IMR-90 (cell line): ENCODE measurements around the gene DYNLRB1. TPM values are rescaled to one million over a fixed set of nuclear protein-coding genes. Genes with fewer than 3 reads are reported as not detected.

Experiments
- ATAC-seq: fragments of 200-7000 bp; cut with Tn5 transposase; 2 replicates; pipeline ENCODE4 v1.9.1; 2020; ENCODE audit warnings: low read depth, mild to moderate bottlenecking, moderate library complexity
- BruUV-seq: library from RNA; stranded (reverse); fragments of 400-500 nt; replicated peaks from 2 replicates; lab custom pipeline; 2021; lab: Mats Ljungman, UMichigan
- CTCF ChIA-PET: fragments of 300-600 bp; formaldehyde crosslinking; extraction: SDS; loops from one replicate; lab custom pipeline; 2021; ENCODE audit warnings: antibody characterized with exemption; lab: Yijun Ruan, JAX
- POLR2A ChIA-PET: fragments of 300-600 bp; sonication (Branson Sonifier 250); formaldehyde crosslinking; loops from one replicate; lab custom pipeline; 2022; ENCODE audit warnings: antibody characterized with exemption; ENCODE audit not compliant: unreplicated experiment; lab: Charles Lee
- DNase-seq: peaks from one replicate; pipeline ENCODE4 v3.0.0; 2013
- H2AFZ ChIP-seq: replicated peaks from 2 replicates; pipeline ENCODE3; 2013; ENCODE audit warnings: low read length, mild to moderate bottlenecking; ENCODE audit not compliant: poor library complexity
- H2AK5ac ChIP-seq: 2 replicates; pipeline ENCODE4 v1.6.1; 2013; ENCODE audit warnings: low read depth, low read length, inconsistent platforms
- H2AK9ac ChIP-seq: replicated peaks from 2 replicates; pipeline ENCODE3; 2013; ENCODE audit warnings: mild to moderate bottlenecking, low read depth, low read length, moderate library complexity; ENCODE audit not compliant: poor library complexity
- H2BK120ac ChIP-seq: 2 replicates; pipeline ENCODE4 v1.6.1; 2013; ENCODE audit warnings: low read depth, low read length, inconsistent platforms
- H2BK15ac ChIP-seq: 3 replicates; pipeline ENCODE4 v1.6.1; 2013; ENCODE audit warnings: low read depth, low read length, inconsistent platforms
- H2BK20ac ChIP-seq: 2 replicates; pipeline ENCODE4 v1.6.1; 2013; ENCODE audit warnings: low read depth, mild to moderate bottlenecking, inconsistent platforms, low read length, moderate library complexity
- H2BK5ac ChIP-seq: 2 replicates; pipeline ENCODE4 v1.6.1; 2013; ENCODE audit warnings: mild to moderate bottlenecking, low read depth, low read length, inconsistent platforms; ENCODE audit not compliant: poor library complexity, severe bottlenecking
- H3K14ac ChIP-seq: replicated peaks from 2 replicates; pipeline ENCODE4 v1.6.1; 2013; ENCODE audit warnings: low read depth, low read length, inconsistent platforms
- H3K18ac ChIP-seq: 2 replicates; pipeline ENCODE4 v1.6.1; 2013; ENCODE audit warnings: low read depth, low read length, control low read depth
- H3K23ac ChIP-seq: 2 replicates; pipeline ENCODE4 v1.6.1; 2013; ENCODE audit warnings: low read depth, low read length, inconsistent platforms
- H3K27ac ChIP-seq: 2 replicates; pipeline ENCODE4 v1.5.1; 2013; ENCODE audit warnings: mild to moderate bottlenecking, control low read depth, low read length; ENCODE audit not compliant: insufficient read depth
- H3K27me3 ChIP-seq: 2 replicates; pipeline ENCODE4 v1.6.1; 2013; ENCODE audit warnings: low read length; ENCODE audit not compliant: control insufficient read depth, insufficient read depth
- H3K36me3 ChIP-seq: 2 replicates; pipeline ENCODE4 v1.6.1; 2013; ENCODE audit warnings: low read length, mixed read lengths; ENCODE audit not compliant: control insufficient read depth, insufficient read depth
- H3K4ac ChIP-seq: 2 replicates; pipeline ENCODE4 v1.6.1; 2013; ENCODE audit warnings: low read depth, low read length, inconsistent platforms
- H3K4me1 ChIP-seq: 2 replicates; pipeline ENCODE4 v1.6.1; 2013; ENCODE audit warnings: low read length, mixed read lengths; ENCODE audit not compliant: control insufficient read depth, insufficient read depth
- H3K4me2 ChIP-seq: 2 replicates; pipeline ENCODE4 v1.6.1; 2013; ENCODE audit warnings: low read depth, mild to moderate bottlenecking, control low read depth, low read length, moderate library complexity
- H3K4me3 ChIP-seq: 2 replicates; pipeline ENCODE4 v1.5.1; 2013; ENCODE audit warnings: low read depth, mild to moderate bottlenecking, control low read depth, low read length, moderate library complexity; ENCODE audit not compliant: insufficient read depth
- H3K56ac ChIP-seq: 2 replicates; pipeline ENCODE4 v1.6.1; 2013; ENCODE audit warnings: low read length, inconsistent platforms; ENCODE audit not compliant: insufficient read depth; ENCODE audit errors: extremely low read depth
- H3K79me1 ChIP-seq, 2 experiments: 2 replicates each; pipeline ENCODE4 v1.6.1; 2013; ENCODE audit warnings: low read length in 2 of 2, inconsistent platforms in 1 of 2, low read depth in 1 of 2
- H3K9ac ChIP-seq: 2 replicates; pipeline ENCODE4 v1.6.1; 2013; ENCODE audit warnings: low read depth, low read length, control low read depth
- H3K9me1 ChIP-seq: 2 replicates; pipeline ENCODE4 v1.6.1; 2013; ENCODE audit warnings: low read length, inconsistent platforms; ENCODE audit not compliant: insufficient read depth
- H3K9me3 ChIP-seq: 2 replicates; pipeline ENCODE4 v1.6.1; 2013; ENCODE audit warnings: low read length; ENCODE audit not compliant: control insufficient read depth, insufficient read depth
- H4K20me1 ChIP-seq: 2 replicates; pipeline ENCODE4 v1.6.1; 2013; ENCODE audit warnings: low read length, inconsistent platforms; ENCODE audit not compliant: insufficient read depth
- H4K5ac ChIP-seq: 2 replicates; pipeline ENCODE4 v1.6.1; 2013; ENCODE audit warnings: mild to moderate bottlenecking, low read depth, low read length, control low read depth
- H4K8ac ChIP-seq, 2 experiments: 2 replicates each; pipeline ENCODE4 v1.6.1; 2013; ENCODE audit warnings: low read depth in 2 of 2, low read length in 2 of 2, control low read depth in 1 of 2, inconsistent platforms in 1 of 2
- H4K91ac ChIP-seq: 2 replicates; pipeline ENCODE4 v1.6.1; 2013; ENCODE audit warnings: low read depth, low read length, inconsistent platforms; ENCODE audit not compliant: insufficient read depth
- BHLHE40 ChIP-seq: fragments of 150-350 bp; IDR thresholded peaks from 2 replicates; pipeline ENCODE4 v1.6.1; 2016; ENCODE audit warnings: mild to moderate bottlenecking, low read depth, low read length
- CEBPB ChIP-seq: IDR thresholded peaks from 2 replicates; pipeline ENCODE4 v1.6.1; 2012; ENCODE audit warnings: low read depth, low read length, improper control_type of control experiment
- CHD1 ChIP-seq: IDR thresholded peaks from 2 replicates; pipeline ENCODE4 v1.6.1; 2012; ENCODE audit warnings: low read depth, low read length, improper control_type of control experiment
- ELK1 ChIP-seq: fragments of 150-350 bp; IDR thresholded peaks from 2 replicates; pipeline ENCODE4 v1.6.1; 2016; ENCODE audit warnings: low read depth, mild to moderate bottlenecking, low read length, moderate library complexity, borderline replicate concordance
- FOS ChIP-seq: fragments of 150-350 bp; IDR thresholded peaks from 2 replicates; pipeline ENCODE4 v1.6.1; 2016; ENCODE audit warnings: low read depth, low read length
- MAFK ChIP-seq: IDR thresholded peaks from 2 replicates; pipeline ENCODE4 v1.6.1; 2012; ENCODE audit warnings: low read depth, low read length, improper control_type of control experiment
- MAZ ChIP-seq: IDR thresholded peaks from 2 replicates; pipeline ENCODE4 v1.6.1; 2012; ENCODE audit warnings: low read depth, mild to moderate bottlenecking, low read length, improper control_type of control experiment, moderate library complexity, borderline replicate concordance
- MXI1 ChIP-seq: IDR thresholded peaks from 2 replicates; pipeline ENCODE4 v1.6.1; 2012; ENCODE audit warnings: low read depth, mild to moderate bottlenecking, low read length, moderate library complexity, borderline replicate concordance
- NFE2L2 ChIP-seq: fragments of 150-350 bp; IDR thresholded peaks from 2 replicates; pipeline ENCODE4 v1.6.1; 2016; ENCODE audit warnings: low read depth, mild to moderate bottlenecking, low read length
- POLR2A ChIP-seq: IDR thresholded peaks from 2 replicates; pipeline ENCODE4 v1.6.1; 2012; ENCODE audit warnings: mild to moderate bottlenecking, low read depth, low read length
- RFX5 ChIP-seq: IDR thresholded peaks from 2 replicates; pipeline ENCODE4 v1.8.0; 2012; ENCODE audit warnings: low read depth, mild to moderate bottlenecking, low read length, moderate library complexity
- SMC3 ChIP-seq: fragments of 150-350 bp; IDR thresholded peaks from 2 replicates; pipeline ENCODE4 v1.6.1; 2016; ENCODE audit warnings: low read depth, mild to moderate bottlenecking, antibody characterized with exemption, low read length, moderate library complexity
- USF2 ChIP-seq: fragments of 150-350 bp; IDR thresholded peaks from 2 replicates; pipeline ENCODE4 v1.6.1; 2017; ENCODE audit warnings: mild to moderate bottlenecking, antibody characterized with exemption, low read length, low read depth
- WGBS, 2 experiments: methylation state at CpG; one replicate each; pipeline versions ENCODE4 v1.1.5 to v1.1.7; 2013; ENCODE audit warnings: missing lambda C conversion rate in 2 of 2; ENCODE audit not compliant: insufficient read length in 1 of 2; ENCODE audit errors: extremely low coverage in 2 of 2; 5-methylcytosine and 5-hydroxymethylcytosine counted together
- dilution Hi-C: fragments of 300-500 bp; cut with HindIII; formaldehyde crosslinking; loops from one replicate; pipeline ENCODE4 v1.14.3; 2018; ENCODE audit warnings: low sequenced_read_pairs; ENCODE audit not compliant: unreplicated experiment
- in situ Hi-C: fragments of 300-500 bp; cut with MboI; formaldehyde crosslinking; loops from 3 replicates; pipeline ENCODE4 v1.14.3; 2019; ENCODE audit warnings: low sequenced_read_pairs, inconsistent platforms, mixed read lengths
- intact Hi-C: fragments of 100-400 bp; cut with micrococcal nuclease; formaldehyde crosslinking; loops from 2 replicates; pipeline ENCODE4 v1.10.0; 2022
- polyA plus RNA-seq, 3 experiments: library from polyadenylated mRNA; depleted of rRNA; stranded (reverse); fragments of >200 nt; gene quantifications; 2 replicates each; pipeline ENCODE4 v1.2.3, GENCODE V29; 2012; ENCODE audit warnings: low replicate concordance in 1 of 3
- total RNA-seq: library from RNA; depleted of rRNA; stranded (reverse); fragments of >200 nt; gene quantifications from 2 replicates; pipeline ENCODE4 v1.2.3, GENCODE V29; 2012
- TF ChIP-seq, protein P1 (sequence below): conservative IDR thresholded peaks from 2 replicates; pipeline ENCODE4 v1.5.1; 2012; ENCODE audit warnings: mild to moderate bottlenecking, low read depth, low read length, improper control_type of control experiment

The DYNLRB1 gene
- total and polyA plus RNA-seq, 2 of the 4 experiments (the other 2 are of a cell fraction), result 82.4 to 380 TPM

DNA sequence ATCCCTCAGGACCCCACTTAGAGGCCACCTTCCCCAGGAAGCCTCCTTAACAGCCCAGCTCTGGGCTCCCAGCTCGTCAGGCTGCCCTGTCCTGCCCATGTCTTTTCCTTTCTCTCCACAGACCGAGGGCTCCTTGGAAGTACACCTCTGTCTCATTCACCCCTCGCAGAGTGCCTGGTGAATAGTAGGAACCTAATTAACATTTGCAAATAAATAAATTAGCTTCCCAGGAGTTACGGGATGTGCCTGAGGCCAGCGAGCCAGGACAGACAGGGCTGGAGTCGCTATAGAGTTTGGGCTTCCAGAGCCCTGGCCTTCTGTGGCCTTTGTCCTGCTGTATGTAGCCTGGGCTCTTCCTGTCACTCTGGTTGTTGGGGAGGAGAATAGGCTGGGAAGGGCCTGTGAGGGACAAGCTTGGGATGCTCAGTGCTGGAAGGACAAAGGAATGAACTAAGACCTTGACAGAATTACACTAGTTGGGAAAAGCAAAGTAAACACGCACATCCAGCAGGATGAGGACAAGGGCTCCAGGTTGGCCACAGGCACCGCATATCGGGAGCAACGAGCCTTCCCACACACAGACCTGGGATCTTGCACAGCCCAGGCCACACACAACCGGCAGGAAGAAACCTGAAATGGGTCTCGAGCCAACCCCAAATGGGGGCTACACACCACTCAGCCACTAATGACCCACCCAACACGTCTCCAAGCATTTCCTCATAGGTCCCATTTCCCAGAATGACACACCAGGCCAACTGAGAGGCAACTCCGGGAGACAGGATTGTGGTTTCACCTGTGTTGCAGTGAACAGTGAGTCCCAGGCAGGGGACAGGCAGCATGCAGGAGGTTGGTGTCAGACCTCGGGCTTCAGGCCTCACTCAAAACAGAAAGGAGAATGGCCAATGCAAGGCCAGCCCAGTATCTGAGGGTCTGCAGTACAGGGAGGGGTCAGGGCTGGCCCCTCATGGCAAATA is 52.0 kb downstream of the DYNLRB1 start:
- no peaks in the 10 kb centered on the region for H4K20me1 ChIP-seq
- H2BK120ac ChIP-seq, result no peak overlapping the region
- no peak overlapping the region for H3K4me2 ChIP-seq
- H3K27me3 ChIP-seq, result no peaks in the 10 kb centered on the region
- H3K9me3 ChIP-seq, result no peaks in the 10 kb centered on the region
- WGBS, 2 experiments, result 87% methylated on average over 3 of the region's 15 CpGs; no CpG with 5 or more reads in 1 of the 2 experiments
- no peak overlapping the region for H2BK15ac ChIP-seq
- no TSS peak for BruUV-seq
- H3K4me1 ChIP-seq, result peaks cover 3% of the 10 kb centered on the region
- 0 out of 2 replicates have a peak overlapping the region, but pooled peaks have one; percentile 9 for H2AK5ac ChIP-seq
- H3K56ac ChIP-seq, result no peak overlapping the region
- H4K91ac ChIP-seq, result no peak overlapping the region
- H2AK9ac ChIP-seq, result no peak overlapping the region
- H2AFZ ChIP-seq, result no peak overlapping the region
- no peaks in the 10 kb centered on the region for H3K36me3 ChIP-seq
- peaks cover 20% of the 10 kb centered on the region for H3K9me1 ChIP-seq
- no peak overlapping the region for H4K5ac ChIP-seq
- H3K9ac ChIP-seq, result no peak overlapping the region
- H3K4ac ChIP-seq, result no peak overlapping the region; the same call in 1 of the 2 replicates
- CTCF ChIA-PET, result no interaction called here
- no peak overlapping the region for H3K23ac ChIP-seq
- no peak overlapping the region for H4K8ac ChIP-seq
- dilution Hi-C loops, result no loop called here
- H2BK5ac ChIP-seq, result no peak overlapping the region
- H3K79me1 ChIP-seq, result no peaks in the 10 kb centered on the region
- no peak overlapping the region for H3K14ac ChIP-seq
- in situ Hi-C loops, result no loop called here
- ATAC-seq (no peak), DNase-seq (no peak)
- no peak overlapping the region for H2BK20ac ChIP-seq
- POLR2A ChIA-PET, result no interaction called here
- intact Hi-C loops, result no loop called here
- no peak overlapping the region for H3K18ac ChIP-seq
- H3K27ac ChIP-seq, result no peak overlapping the region
- no peak overlapping the region for H3K4me3 ChIP-seq
- no peak for TF ChIP-seq CEBPB
- TF ChIP-seq USF2, result no peak
- TF ChIP-seq POLR2A, result no peak
- no peak for TF ChIP-seq MAFK
- no peak for TF ChIP-seq SMC3
- TF ChIP-seq, protein P1, sequence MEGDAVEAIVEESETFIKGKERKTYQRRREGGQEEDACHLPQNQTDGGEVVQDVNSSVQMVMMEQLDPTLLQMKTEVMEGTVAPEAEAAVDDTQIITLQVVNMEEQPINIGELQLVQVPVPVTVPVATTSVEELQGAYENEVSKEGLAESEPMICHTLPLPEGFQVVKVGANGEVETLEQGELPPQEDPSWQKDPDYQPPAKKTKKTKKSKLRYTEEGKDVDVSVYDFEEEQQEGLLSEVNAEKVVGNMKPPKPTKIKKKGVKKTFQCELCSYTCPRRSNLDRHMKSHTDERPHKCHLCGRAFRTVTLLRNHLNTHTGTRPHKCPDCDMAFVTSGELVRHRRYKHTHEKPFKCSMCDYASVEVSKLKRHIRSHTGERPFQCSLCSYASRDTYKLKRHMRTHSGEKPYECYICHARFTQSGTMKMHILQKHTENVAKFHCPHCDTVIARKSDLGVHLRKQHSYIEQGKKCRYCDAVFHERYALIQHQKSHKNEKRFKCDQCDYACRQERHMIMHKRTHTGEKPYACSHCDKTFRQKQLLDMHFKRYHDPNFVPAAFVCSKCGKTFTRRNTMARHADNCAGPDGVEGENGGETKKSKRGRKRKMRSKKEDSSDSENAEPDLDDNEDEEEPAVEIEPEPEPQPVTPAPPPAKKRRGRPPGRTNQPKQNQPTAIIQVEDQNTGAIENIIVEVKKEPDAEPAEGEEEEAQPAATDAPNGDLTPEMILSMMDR, result no peak
- no peak for TF ChIP-seq CHD1
- no peak for TF ChIP-seq FOS
- TF ChIP-seq MXI1, result no peak
- no peak for TF ChIP-seq RFX5
- TF ChIP-seq NFE2L2, result no peak
- no peak for TF ChIP-seq MAZ
- TF ChIP-seq BHLHE40, result no peak
- no peak for TF ChIP-seq ELK1
